Activated CD8-positive, alpha-beta memory T cell treated with anti-CD3 and anti-CD28 coated beads for 4 hours (primary cell): ENCODE measurements around the gene SDK1.
"Not testable (repeated sequence)": the region's sequence is repeated elsewhere in the genome, so short reads cannot be mapped to it uniquely, and the experiment has no call there.

ENCODE experiments used
- DNase-seq, 2 donors: peaks; one replicate each; pipeline ENCODE4 v3.0.0-alpha.2; 2020; ENCODE audit warnings: low read depth in 2 of 2

SDK1 gene

DNA sequence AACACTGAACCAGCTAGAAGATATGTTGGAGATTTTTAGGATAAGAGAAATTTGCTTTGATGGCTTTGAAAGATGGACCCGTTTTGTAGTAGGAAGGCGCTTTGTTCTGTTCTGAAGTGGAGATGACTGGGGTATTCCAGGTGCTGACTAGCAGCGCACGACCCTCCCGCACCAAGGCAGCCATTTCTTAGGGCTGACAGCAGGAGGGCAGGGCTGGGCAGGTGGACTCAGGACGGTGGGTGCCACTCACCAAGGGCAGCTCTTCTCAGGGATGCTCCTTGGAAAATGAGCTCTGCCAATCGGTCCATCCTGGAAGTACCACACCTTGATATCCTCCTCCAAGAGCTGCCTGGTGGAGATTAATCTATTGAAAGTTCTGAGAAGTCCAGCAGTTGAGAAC lies 917.4 kb downstream of the SDK1 start:
- DNase-seq = no peak

DNA sequence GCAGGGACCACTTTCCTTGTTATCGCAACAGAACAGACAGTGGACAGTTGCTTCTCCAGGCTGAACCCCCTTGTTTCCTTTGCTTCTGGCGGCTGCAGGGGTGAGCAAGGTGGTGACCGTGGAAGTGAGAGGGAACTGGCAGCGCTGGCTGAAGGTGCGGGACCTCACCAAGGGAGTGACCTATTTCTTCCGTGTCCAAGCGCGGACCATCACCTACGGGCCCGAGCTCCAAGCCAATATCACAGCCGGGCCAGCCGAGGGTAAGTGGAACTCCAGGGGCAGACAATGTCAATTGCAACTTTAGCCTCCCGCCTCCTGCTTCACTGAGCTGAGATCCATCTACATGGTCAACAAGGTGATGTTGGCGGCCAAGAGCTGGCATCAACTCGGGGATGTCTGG lies 919.0 kb downstream of the SDK1 start:
- DNase-seq = no peak

DNA sequence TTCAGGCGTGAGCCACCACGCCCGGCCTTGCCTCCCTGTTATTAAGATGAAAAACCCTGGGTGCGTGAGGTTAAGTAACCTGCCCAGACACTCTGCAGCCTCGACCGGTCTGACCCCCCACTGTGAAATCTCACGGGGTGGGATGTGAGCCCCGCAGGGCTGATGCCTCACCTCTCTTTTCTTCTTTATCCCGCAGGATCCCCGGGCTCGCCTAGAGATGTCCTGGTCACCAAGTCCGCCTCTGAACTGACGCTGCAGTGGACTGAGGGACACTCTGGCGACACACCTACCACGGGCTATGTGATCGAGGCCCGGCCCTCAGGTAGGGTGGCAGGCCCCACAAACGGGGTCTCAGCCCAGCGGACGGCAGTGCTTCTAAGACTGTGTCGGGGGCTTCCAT lies 920.0 kb downstream of the SDK1 start:
- no peak for DNase-seq

DNA sequence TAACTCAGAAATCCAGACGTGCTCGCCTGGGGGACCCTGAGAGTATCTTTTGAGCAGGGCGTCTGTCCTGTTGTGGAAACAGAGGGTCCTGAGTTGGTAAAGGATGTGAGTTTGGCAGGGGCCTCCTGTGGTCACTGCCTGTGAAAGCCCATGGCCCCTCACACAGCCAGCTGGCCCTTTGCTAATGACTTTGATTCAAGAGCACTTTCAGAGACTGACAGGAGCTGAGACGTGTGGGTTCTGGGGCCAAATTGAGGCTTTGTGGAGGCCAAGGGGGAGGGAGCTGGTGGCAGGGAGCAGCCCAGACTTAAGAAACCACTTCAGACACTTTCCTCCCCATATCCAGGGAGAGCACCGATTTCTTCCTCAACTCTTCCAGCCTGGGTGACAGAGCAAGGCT lies 921.6 kb downstream of the SDK1 start:
- DNase-seq = no peak

DNA sequence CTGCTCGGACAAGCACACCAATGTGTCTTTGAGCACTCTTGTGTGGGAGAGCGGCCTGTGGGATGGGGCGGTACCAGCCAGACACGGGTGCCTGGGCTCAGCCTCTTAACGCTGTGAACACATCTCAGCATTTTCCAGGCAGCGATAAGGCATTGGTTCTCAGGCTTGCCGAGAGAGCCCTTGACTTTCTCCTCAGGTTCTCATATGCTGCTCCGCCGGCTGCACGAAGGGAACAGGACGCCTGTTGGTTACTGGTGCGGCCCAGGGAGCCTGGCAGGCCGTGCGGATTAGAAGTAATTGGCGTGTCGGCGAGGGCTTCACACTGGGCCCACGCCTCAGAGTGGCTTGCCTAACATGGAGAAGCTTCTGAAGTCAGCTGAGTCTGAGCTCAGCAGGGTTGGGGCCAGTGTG lies 924.3 kb downstream of the SDK1 start:
- no peak for DNase-seq

DNA sequence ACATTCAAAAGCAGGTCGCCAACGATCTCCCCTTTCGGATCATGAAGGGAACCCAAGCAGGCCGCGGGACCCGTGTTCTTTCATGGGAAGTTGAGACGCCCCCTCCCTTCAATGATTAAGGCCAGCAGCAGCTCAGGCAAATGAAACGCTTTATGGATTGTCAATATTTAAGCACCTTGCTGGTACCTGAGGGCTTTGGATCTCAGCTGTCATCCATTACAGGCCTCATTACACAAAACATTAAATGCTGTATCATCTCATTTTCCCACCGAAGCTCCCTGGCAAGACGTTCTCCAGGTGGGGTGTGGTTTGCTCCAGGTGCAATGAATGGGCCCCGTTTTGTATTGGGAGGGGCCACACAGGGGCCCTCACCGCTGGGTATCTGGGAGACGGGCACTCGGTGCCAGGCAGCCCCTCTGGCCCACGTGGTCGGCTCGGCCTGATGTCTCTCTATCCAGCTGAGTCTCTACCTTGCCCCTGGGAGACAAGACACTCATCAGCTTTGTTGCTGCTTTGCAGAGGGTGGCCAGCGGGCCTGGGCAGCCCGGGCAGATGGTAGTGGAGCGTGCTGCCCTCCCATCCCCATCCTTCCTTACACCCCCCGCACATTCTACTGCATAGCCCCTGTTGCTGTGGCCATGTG lies 925.0 kb downstream of the SDK1 start:
- DNase-seq = no peak

DNA sequence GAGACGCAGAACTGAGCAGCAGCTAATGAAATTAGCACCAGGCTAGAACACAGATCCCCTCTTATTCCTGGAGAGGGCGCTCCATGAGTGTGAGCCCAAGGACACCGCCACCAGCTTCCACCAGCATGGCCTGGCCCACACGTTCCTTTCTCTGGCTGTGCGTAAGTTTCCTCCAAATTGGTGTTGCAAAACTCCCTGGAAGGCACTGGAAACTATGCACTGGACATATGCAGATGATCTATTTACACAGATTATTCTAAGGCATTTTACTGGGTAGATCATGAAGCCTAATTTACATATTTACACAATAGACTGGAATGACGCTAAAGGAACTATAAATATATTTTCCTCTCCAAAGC lies 925.5 kb downstream of the SDK1 start:
- DNase-seq = no peak

DNA sequence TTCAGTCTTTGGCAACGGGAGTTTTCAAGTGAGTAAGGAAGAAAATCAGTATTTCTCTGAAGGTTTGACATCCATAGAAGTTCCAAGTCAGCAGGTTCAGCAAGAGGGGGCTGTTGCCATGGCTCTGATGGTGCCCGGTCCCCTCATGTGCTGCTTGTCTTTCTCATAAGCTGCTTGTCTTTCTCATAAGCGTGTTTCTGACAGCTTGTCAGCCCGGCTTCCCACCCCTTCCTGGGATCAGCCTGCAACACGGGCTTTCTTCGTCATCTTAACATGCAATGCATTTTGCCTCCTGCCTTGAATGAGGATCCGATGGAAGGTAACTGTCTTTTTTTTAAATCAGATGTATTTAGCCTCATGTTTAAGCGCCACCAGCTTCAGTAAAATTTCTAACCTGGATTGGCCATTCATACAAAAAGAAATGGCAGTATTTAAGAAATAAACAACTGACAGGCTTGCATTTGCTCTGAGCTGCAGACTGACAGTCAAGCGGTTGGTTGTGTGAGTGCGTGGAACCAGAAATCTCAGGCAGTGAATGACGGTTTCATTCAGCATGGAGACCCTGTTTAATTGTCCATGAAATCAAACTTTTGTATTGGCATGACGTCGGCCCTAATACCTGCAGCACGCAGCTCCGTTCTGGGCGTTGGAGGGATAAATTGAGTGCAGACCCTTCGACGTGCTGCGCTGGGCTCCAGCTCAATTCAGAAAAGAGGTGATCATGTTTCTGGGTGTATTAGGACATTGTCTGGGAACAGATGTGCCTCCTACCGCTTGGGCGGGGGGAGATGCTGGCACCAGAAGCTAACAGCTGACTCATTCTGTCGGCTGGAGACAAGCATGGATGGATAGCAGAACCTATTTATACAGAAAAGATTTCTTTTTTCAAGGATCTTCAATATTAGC lies 926.3 kb downstream of the SDK1 start:
- DNase-seq = no peak

DNA sequence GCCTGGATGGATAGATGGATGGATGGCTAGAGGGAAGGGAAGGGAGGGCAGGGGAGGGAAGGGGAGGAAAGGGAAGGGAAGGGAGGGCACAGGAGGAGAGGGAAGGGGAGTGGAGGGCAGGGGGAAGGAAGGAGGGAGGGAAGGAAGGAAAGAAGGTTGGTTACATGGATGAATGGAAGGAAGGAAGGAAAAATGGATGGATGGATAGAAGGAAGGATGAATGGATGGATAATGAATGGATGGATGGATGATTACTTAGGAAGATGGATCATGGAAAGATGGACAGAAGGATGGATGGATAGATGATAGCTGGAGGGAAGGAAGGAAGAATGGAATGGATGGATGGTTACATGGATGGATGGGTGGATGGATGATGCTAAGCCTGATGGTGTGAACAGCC lies 929.3 kb downstream of the SDK1 start:
- DNase-seq = no peak

DNA sequence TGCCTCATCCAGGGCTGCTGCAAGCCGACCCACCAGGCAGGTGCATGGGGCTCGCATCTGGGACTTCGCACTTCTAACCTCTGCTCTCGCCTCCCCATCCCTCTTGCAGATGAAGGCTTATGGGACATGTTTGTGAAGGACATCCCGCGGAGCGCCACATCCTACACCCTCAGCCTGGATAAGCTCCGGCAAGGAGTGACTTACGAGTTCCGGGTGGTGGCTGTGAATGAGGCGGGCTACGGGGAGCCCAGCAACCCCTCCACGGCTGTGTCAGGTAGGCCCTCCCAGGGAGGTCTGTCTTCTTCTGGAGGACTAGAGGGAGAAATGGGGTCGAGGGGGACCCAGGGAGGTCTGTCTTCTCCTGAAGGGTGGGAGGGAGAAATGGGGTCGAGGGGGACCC lies 932.1 kb downstream of the SDK1 start:
- DNase-seq = no peak

DNA sequence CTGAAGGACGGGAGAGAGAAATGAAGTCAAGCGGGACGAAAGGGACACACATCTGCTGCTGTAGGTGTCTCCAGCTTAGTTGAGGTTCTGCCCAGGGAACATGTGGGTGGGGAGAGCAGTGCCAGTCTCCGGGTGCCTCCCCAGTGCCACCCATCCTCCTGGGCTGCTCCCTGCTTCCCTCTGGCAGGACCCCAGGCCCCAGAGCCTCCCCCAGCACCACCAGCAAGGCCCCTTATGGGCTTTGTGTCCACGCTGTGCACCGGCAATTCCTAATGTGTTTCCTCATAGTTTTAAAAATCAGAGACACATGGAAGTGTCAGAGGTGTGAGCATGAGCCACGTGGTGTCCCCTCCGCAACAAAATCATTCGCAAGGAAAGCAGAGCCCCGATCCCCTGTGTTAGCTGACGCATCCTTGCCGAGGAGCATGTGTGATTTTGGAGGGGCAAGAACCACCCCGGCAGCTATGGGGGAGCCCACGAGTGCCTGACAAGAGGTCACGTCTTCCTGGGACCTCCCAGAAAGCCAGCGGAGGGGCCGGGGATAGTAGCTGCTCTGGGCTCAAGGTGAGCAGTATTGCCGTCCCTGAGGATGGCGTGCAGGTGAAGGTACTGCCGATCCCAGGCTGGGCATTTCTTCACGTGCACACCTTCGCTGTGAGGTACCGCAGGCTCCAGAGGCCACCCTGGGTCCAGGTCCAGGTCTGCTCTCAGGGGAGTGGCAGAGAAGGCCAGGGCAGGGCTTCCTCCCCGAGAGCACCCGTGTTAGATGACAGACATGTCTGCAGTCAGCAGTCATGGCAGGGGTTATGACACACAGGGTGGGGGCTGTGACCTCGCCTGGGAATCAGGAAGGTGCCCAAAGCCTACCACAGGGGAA lies 932.8 kb downstream of the SDK1 start:
- DNase-seq = no peak

DNA sequence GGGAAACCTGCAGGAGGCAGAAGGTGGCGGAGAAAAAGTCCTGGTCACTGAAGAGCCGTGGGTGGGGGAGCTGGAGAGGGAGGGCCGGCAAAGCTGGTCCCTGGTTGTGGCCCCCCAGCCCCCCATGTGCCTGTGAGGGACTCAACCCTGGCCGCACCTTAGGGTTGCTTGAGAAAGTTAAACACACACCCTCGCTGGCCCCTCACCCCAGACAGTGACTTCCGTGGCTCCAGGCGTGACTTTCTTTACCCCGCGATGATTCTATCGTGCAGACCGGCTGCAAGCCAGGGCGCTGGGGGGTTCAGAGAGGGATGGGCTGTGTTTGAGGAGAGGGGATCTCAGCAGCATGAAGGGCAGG lies 933.4 kb downstream of the SDK1 start:
- DNase-seq = no peak

DNA sequence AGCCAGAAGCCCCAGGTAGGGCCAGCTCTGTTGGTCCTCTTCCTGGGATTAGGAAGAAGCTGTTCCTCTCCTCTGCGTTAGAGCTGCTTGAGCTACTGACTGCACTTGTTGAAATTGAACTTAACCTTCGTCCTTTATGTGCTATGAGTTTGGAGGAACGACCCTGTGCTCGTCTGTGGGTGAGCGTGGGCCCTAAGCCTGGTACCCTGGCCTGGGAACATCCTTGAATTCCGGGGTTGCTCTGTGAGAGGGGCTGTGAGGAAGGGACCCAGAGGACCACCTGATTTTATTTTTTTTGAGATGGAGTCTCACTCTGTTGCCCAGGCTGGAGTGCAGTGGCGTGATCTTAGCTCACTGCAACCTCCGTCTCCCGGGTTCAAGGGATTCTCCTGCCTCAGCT lies 933.8 kb downstream of the SDK1 start:
- no peak for DNase-seq

DNA sequence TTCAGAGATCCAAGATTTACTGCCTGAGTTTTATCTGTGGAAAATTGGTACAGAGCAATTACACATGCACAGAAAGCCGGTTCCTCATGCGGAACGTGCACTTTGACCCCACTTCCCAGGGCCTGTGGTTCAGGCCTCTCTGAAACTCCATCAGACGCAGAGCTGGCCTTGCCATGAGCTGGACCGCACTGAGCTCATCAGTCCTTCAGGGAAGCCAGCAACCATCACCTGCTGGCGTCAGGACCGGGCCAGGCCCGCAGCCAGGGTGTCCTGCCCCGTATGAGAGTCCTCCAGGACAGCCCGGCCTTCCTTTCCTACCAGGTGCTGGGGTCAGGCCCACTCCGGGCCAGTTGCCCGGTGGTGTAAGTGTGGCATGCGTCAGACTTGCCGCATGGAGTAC lies 934.5 kb downstream of the SDK1 start:
- no peak for DNase-seq

DNA sequence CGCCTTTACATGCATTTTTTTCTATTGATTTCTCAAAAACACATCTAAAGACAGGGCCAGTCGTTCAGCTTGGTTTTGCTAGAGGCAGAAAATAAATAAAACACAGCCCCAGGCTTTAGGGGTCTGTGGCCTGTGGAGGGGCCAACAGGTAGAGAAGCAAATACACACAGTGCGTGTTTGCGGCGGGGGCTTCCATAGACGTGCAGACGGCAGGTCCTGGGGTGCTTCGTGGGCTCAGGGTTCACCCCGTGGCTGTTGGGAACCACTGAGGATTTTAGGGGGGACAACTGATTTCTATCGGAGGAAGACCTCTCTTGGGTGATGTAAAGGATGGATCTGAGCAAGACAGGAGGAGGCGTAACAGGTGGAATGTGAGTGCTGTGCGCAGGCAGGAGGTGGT lies 935.3 kb downstream of the SDK1 start:
- DNase-seq = no peak

DNA sequence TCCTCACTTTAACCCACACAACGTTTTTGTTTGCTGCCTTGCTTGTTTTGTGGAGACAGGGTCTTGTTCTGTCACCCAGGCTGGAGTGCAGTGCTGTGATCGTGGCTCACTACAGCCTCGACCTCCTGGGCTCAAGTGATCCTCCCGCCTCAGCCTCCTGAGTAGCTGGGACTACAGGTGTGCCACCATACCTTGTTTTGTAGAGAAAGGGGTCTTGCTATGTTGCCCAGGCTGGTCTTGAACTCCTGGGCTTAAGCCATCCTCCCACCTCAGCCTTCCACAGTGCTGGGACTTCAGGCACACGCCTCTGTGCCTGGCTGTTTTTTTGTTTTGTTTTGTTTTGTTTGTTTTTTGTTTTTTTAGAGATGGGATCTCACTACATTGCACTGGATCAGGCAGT lies 935.8 kb downstream of the SDK1 start:
- not testable (repeated sequence) for DNase-seq

DNA sequence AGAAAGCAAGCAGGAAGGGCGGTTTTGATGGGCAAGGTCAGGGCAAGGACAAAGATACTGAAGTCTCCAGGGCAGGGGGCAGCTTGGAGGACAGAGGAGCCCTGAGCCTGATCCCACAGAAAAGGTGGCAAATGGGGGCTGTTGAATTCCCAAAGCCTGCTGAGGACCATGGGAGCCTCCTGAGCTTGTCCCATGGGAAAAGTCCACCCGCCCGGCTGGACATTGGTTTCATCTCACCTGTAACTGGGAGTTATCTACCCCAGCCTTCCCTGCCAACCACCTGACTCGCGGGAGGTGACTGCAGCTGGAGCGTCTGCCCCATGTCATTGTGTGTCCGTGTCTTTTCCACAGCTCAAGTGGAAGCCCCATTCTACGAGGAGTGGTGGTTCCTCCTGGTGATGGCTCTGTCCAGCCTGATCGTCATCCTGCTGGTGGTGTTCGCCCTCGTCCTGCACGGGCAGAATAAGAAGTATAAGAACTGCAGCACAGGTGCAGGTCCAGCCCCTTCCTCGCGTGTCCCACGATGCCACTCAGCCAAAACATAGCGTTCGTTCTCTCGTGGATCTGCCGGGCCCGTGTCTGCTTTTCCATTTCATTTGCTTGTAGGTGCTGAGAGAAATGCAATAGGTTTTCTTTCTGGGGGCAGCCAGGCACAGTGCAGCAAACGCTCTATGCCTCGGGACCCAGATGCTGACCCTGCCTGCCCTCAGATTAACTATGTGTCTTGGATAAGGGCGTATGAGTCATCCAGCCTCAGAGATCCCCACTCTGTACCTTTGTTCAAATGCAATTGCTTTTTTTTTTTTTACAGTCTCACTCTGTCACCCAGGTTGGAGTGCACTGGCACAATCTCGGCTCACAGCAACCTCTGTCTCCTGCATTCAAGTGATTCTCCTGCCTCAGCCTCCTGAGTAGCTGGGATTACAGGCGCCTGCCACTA lies 936.5 kb downstream of the SDK1 start:
- no peak for DNase-seq

DNA sequence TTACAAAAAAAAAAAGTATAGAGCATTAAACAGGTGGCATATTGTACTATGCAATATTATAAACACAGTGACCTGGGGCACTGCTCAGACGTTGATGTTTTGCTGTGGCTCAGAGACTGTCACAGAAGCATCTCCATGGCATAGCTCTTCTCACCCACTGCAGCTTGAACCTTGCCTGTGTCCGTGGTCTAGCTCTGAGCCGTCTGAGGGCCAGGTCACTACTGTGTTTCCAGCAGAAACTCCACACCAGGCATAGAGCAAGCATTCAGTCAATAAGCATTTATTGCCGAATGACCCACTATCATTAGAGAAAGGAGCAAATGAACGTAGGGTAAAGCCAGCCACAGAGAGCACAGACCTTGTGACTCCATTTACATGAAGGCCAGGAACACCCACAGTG lies 937.8 kb downstream of the SDK1 start:
- no peak for DNase-seq

DNA sequence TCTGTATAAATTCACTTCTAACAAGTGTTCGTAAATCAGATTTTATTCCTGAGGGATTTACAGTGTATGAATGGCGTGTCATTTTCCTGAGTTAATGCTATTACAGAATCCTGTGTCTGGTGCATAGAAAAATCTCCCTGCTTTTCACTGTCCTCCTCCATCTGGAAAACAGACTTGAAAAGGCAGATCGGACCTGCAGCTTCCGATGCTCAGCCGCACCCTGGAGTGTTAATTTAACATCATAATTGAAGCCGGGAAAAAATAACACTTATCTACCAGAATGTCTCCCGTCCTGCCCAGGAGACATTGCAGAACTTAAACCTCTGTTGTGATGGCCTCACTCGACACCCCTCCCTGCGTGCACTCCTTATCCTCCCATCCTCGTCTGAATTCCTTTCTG lies 939.0 kb downstream of the SDK1 start:
- no peak for DNase-seq

DNA sequence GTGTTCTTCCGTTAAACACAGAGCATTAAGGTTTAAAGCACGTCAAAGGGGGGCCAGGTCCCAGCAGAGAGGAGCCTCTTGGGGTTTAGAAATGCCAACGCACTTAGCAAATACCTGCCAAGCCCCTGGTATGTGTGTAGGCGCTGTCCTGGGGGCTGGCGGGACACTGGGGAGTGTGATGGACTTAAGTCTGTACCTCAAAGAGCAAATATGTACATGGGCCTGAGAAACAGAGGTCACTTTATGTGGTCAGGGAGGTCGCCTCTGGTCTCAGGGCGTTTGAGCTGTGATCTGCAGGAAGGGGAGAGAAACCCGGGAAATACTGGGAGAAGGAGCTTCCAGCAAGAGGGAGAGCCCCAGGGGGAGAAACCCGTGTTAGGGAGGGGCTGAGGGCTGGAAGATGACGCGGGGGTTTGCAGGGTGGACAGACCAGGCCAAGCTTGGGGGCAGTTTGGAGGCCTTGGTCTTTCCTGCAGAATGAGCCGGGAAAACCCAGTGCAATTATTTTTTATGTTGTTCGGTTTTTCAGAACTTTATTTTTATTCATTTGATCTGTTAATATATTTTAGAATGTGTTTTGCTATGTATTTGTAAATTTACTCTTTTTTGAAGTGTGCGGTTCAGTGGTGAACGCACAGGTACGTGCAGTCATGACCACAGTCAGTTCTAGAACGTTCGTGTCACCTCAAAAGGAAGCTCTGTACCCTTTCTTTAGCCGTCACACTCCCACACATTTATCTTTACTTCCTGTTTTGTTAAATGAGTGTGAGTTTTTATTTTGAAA lies 939.7 kb downstream of the SDK1 start:
- no peak for DNase-seq

DNA sequence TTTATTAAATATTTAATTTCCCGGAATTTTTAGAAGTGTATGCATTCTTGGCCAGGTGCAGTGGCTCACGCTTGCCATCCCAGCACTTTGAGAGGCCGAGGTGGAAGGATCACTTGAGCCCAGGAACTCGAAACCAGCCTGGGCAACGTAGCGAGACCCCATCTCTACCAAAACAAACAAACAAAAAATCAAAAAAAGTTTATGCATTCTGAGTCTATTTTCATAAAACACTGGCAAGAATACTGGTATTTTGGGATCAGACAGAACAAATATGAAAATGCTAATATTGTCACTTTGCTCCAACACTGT lies 940.2 kb downstream of the SDK1 start:
- no peak for DNase-seq
